Thyroid gland (tissue), 4 donors: ENCODE measurements around the gene PALS2. TPM values are rescaled to one million over a fixed set of nuclear protein-coding genes. Genes with fewer than 3 reads are reported as not detected.

Experiments used
- DNase-seq, 2 donors: peaks; one replicate each; pipeline ENCODE4 v3.0.0-alpha.2; 2019
- H3K27ac ChIP-seq, 3 donors: fragments of 200-600 bp; sonication (generic); 1 replicate in 2 of 3; 2 replicates in 1 of 3; pipeline ENCODE4 v1.5.1; 2016 to 2019; ENCODE audit warnings: mild to moderate bottlenecking in 1 of 3, moderate library complexity in 1 of 3
- H3K27me3 ChIP-seq: fragments of 200-600 bp; sonication (generic); one replicate; pipeline ENCODE4 v1.5.1; 2019
- H3K36me3 ChIP-seq, 2 donors: fragments of 200-600 bp; sonication (generic); one replicate each; pipeline ENCODE4 v1.5.1; 2016 to 2019
- H3K4me1 ChIP-seq, 2 donors: fragments of 200-600 bp; sonication (generic); one replicate each; pipeline ENCODE4 v1.5.1; 2017 to 2019
- H3K4me3 ChIP-seq, 3 donors: fragments of 200-600 bp; sonication (generic); replicated peaks in 1 of 3; 1 replicate in 2 of 3; 2 replicates in 1 of 3; pipeline ENCODE4 v1.5.1; 2016; ENCODE audit warnings: mild to moderate bottlenecking in 1 of 3
- H3K9me3 ChIP-seq: fragments of 200-600 bp; sonication (generic); one replicate; pipeline ENCODE4 v1.5.1; 2017
- CTCF ChIP-seq, 6 experiments: fragments of 200-600 bp in 3 of 6; fragments of 450-650 bp in 3 of 6; sonication (generic) in 3 of 6; IDR thresholded peaks; one replicate each; pipeline ENCODE4 v1.5.1; 2016 to 2019; ENCODE audit warnings: antibody characterized with exemption in 6 of 6, mild to moderate bottlenecking in 2 of 6, inconsistent platforms in 1 of 6, moderate library complexity in 1 of 6
- POLR2A ChIP-seq, 2 donors: fragments of 450-650 bp; IDR thresholded peaks; one replicate each; pipeline ENCODE4 v1.6.1; 2017; ENCODE audit warnings: antibody characterized with exemption in 2 of 2, mild to moderate bottlenecking in 2 of 2, moderate library complexity in 1 of 2
- WGBS, 2 donors: methylation state at CpG; one replicate each; pipeline ENCODE4 v1.1.5; 2017; 5-methylcytosine and 5-hydroxymethylcytosine counted together
- intact Hi-C: fragments of 100-400 bp; cut with DNase I; formaldehyde crosslinking; loops from one replicate; pipeline ENCODE4 v1.15.1; 2023
- total RNA-seq, 4 donors: library from RNA; depleted of rRNA; stranded (reverse); fragments of >200 nt; gene quantifications; one replicate each; pipeline ENCODE4 v1.2.3, GENCODE V29; 2016

The PALS2 gene
- total RNA-seq, 4 donors from 2014 or later = 28.1 to 72.2 (median 38.4) TPM

GRCh38 chr7:24608504-24608903 lies 35.3 kb downstream of the PALS2 start:
- no peak overlapping the region for H3K4me3 ChIP-seq
- no peaks in the 10 kb centered on the region for H3K36me3 ChIP-seq
- TF ChIP-seq POLR2A (IDR thresholded peaks at IDR 0.05) (no peak), CTCF (IDR thresholded peaks at IDR 0.05) (no peak)

GRCh38 chr7:24609059-24609458 lies 35.8 kb downstream of the PALS2 start:
- intact Hi-C loops = no loop called here
- no peak overlapping the region for H3K27ac ChIP-seq
- TF ChIP-seq CTCF (IDR thresholded peaks at IDR 0.05) (no peak), POLR2A (IDR thresholded peaks at IDR 0.05) (no peak)

More at GRCh38 chr7:24608504-24608903, 35.3 kb downstream of the PALS2 start:
- Histone ChIP-seq H3K27ac (no peak overlapping the region), H3K27me3 (no peaks in the 10 kb centered on the region), H3K4me1 (no peaks in the 10 kb centered on the region), H3K9me3 (no peaks in the 10 kb centered on the region)
- intact Hi-C loops = no loop called here
- DNase-seq = no peak

GRCh38 chr7:24609570-24609969 lies 36.3 kb downstream of the PALS2 start:
- WGBS, 2 donors = 68 to 82% methylated on average over 2 of the region's 2 CpGs
- Histone ChIP-seq H3K27me3 (no peaks in the 10 kb centered on the region), H3K27ac (no peak overlapping the region), H3K36me3 (no peaks in the 10 kb centered on the region), H3K4me1 (no peaks in the 10 kb centered on the region), H3K9me3 (no peaks in the 10 kb centered on the region), H3K4me3 (no peak overlapping the region)
- TF ChIP-seq CTCF (IDR thresholded peaks at IDR 0.05) (no peak), POLR2A (IDR thresholded peaks at IDR 0.05) (no peak)
- intact Hi-C loops = no loop called here
- no peak for DNase-seq

More at GRCh38 chr7:24609059-24609458, 35.8 kb downstream of the PALS2 start:
- Histone ChIP-seq H3K4me3 (no peak overlapping the region), H3K27me3 (no peaks in the 10 kb centered on the region), H3K4me1 (no peaks in the 10 kb centered on the region), H3K9me3 (no peaks in the 10 kb centered on the region), H3K36me3 (no peaks in the 10 kb centered on the region)
- DNase-seq = no peak
- WGBS, 2 donors = 70 to 84% methylated on average over 2 of the region's 2 CpGs

- no peak overlapping the region for H3K27ac ChIP-seq
- 81 to 85% methylated on average over 3 of the region's 3 CpGs for WGBS, 2 donors
- no peaks in the 10 kb centered on the region for H3K4me1 ChIP-seq
- H3K4me3 ChIP-seq = no peak overlapping the region
- H3K9me3 ChIP-seq = no peaks in the 10 kb centered on the region
- DNase-seq = no peak
- intact Hi-C loops = no loop called here
- H3K36me3 ChIP-seq = no peaks in the 10 kb centered on the region
- TF ChIP-seq CTCF (IDR thresholded peaks at IDR 0.05) = no peak
- no peak for TF ChIP-seq POLR2A (IDR thresholded peaks at IDR 0.05)
- no peaks in the 10 kb centered on the region for H3K27me3 ChIP-seq
These were observed 37.9 kb downstream of the PALS2 start for GRCh38 chr7:24611130-24611529.

GRCh38 chr7:24617957-24618616 lies 44.8 kb downstream of the PALS2 start:
- Histone ChIP-seq H3K27me3 (no peaks in the 10 kb centered on the region), H3K36me3 (no peaks in the 10 kb centered on the region), H3K4me3 (no peak overlapping the region), H3K27ac (no peak overlapping the region), H3K9me3 (no peaks in the 10 kb centered on the region), H3K4me1 (peaks cover 0 to 4% of the 10 kb centered on the region in 2 donors)
- WGBS, 2 donors = 60 to 100% methylated on average over 1 to 2 of the region's 2 CpGs
- TF ChIP-seq POLR2A (IDR thresholded peaks at IDR 0.05) (no peak), CTCF (IDR thresholded peaks at IDR 0.05) (no peak)
- DNase-seq = peak in 1 of 2 donors; percentile 8
- intact Hi-C loops = no loop called here
